Measurements from ENCODE around the gene SLC25A38.

- no peak for TF ChIP-seq CTCF (conservative IDR thresholded peaks at IDR 0.05 in 1 of 2, IDR thresholded peaks at IDR 0.05 in 1 of 2; ENCODE audit: low read depth in 1 of 2, low read length in 2 of 2)
- no peak for TF ChIP-seq EZH2 (IDR thresholded peaks at IDR 0.05; ENCODE audit: low read length, missing control alignments)
Measured at GRCh38 chr3:39407259-39407629, 24.1 kb downstream of the SLC25A38 start.
